ENCODE data around the gene EFNA1. TPM values are rescaled to one million over a fixed set of nuclear protein-coding genes. Genes with fewer than 3 reads are reported as not detected.

Gene EFNA1
- polyA plus RNA-seq, 2 of the 4 experiments (the other 2 are of a cell fraction), result 25.1 to 38.9 TPM

GRCh38 chr1:155134880-155135414, 7.3 kb downstream of the EFNA1 start (continued):
- TF ChIP-seq CTCF (IDR thresholded peaks at IDR 0.05) (no peak), HOXB5 (CRISPR knock-in tag; IDR thresholded peaks at IDR 0.05) (no peak), NPAS2 (CRISPR knock-in tag; IDR thresholded peaks at IDR 0.05; ENCODE audit: borderline replicate concordance) (no peak), EP300 (IDR thresholded peaks at IDR 0.05) (no peak), TFCP2L1 (CRISPR knock-in tag; IDR thresholded peaks at IDR 0.05) (no peak), FOSL2 (IDR thresholded peaks at IDR 0.05) (no peak), FOSL2 (CRISPR knock-in tag; IDR thresholded peaks at IDR 0.05) (peak; percentile 80), NR3C1 (IDR thresholded peaks at IDR 0.05) (no peak), USF2 (IDR thresholded peaks at IDR 0.05) (no peak), BHLHE40 (IDR thresholded peaks at IDR 0.05; ENCODE audit: low read depth, low read length) (no peak), MAZ (IDR thresholded peaks at IDR 0.05; ENCODE audit: borderline replicate concordance, low read depth, low read length) (0 out of 2 replicates have a peak, but pooled peaks have one; percentile 0), RCOR1 (IDR thresholded peaks at IDR 0.05; ENCODE audit: low read depth, low read length) (no peak), KDM5A (IDR thresholded peaks at IDR 0.05) (no peak), HOXA7 (CRISPR knock-in tag; IDR thresholded peaks at IDR 0.05) (no peak), PBX3 (IDR thresholded peaks at IDR 0.05) (no peak; the same call in 1 of the 2 replicates), MAX (IDR thresholded peaks at IDR 0.05) (peak; percentile 70), POLR2AphosphoS2 (conservative IDR thresholded peaks at IDR 0.05; ENCODE audit: low read length) (0 out of 2 replicates have a peak, but pooled peaks have one; percentile 67), E2F6 (IDR thresholded peaks at IDR 0.05; ENCODE audit: borderline replicate concordance, low read depth) (no peak), HDAC2 (IDR thresholded peaks at IDR 0.05) (no peak), POLR2A (IDR thresholded peaks at IDR 0.05; ENCODE audit: low read length) (peak; percentile 13; the same call in 1 of the 2 replicates), ZC3H11A (IDR thresholded peaks at IDR 0.05) (no peak), FOXS1 (CRISPR knock-in tag; IDR thresholded peaks at IDR 0.05) (no peak), CBX8 (IDR thresholded peaks at IDR 0.05) (no peak), ATOH8 (CRISPR knock-in tag; IDR thresholded peaks at IDR 0.05; ENCODE audit: low read depth) (no peak)

GRCh38 chr1:155135415-155136028, 7.8 kb downstream of the EFNA1 start, which contains the start of gene SLC50A1:
Gene SLC50A1, plus strand, starts transcription at chr1:155135852. Its CDS starts 60 bp downstream, at chr1:155135912.
- DNase-seq (ENCODE audit: low read depth in 1 of 2, low spot score in 1 of 2) (peak; percentile 91 to 93), ATAC-seq (peak; percentile 76 to 88), FAIRE-seq (no peak)
- Histone ChIP-seq H3K9me3 (no peaks in the 10 kb centered on the region), H3K27ac (peak within 1 kb of the TSS; percentile 90 to 92), H3K4me3 (peak within 1 kb of the TSS; percentile 60), H3K4me2 (peak within 1 kb of the TSS; percentile 82), H3K4me1 (peaks cover 34% of the 10 kb centered on the region)
- CTCF ChIA-PET, result interaction anchor here (0.8 to 19.7 kb wide), 11 partner anchors 8 to 91 kb away, joined by 3 to 309 read pairs (median 4); partner anchors contain the start of gene KRTCAP2
- WGBS (ENCODE audit: missing lambda C conversion rate), result 2% methylated on average over 39 of the region's 52 CpGs
- POLR2A ChIA-PET, result interaction anchor here (0.6 to 1.3 kb wide), 6 partner anchors 8 to 161 kb away, joined by 3 to 8 read pairs (median 4); partner anchors contain the start of genes CKS1B and KRTCAP2
- TF ChIP-seq ATOH8 (CRISPR knock-in tag; IDR thresholded peaks at IDR 0.05; ENCODE audit: low read depth) (no peak), PBX3 (IDR thresholded peaks at IDR 0.05) (peak; percentile 50; the same call in 1 of the 2 replicates), RNF2 (IDR thresholded peaks at IDR 0.05; ENCODE audit: borderline replicate concordance, low read depth) (no peak), MAFK (IDR thresholded peaks at IDR 0.05; ENCODE audit: partially characterized antibody) (no peak), CTCF (IDR thresholded peaks at IDR 0.05) (no peak), EHMT2 (IDR thresholded peaks at IDR 0.05; ENCODE audit: low read depth) (no peak), CHD4 (IDR thresholded peaks at IDR 0.05; ENCODE audit: borderline replicate concordance) (no peak), GATA3 (IDR thresholded peaks at IDR 0.05; ENCODE audit: borderline replicate concordance) (no peak; the same call in 1 of the 2 replicates)

Measured in A549 (cell line).